Measurements from ENCODE around the gene ABHD17A.

Gene ABHD17A

DNA sequence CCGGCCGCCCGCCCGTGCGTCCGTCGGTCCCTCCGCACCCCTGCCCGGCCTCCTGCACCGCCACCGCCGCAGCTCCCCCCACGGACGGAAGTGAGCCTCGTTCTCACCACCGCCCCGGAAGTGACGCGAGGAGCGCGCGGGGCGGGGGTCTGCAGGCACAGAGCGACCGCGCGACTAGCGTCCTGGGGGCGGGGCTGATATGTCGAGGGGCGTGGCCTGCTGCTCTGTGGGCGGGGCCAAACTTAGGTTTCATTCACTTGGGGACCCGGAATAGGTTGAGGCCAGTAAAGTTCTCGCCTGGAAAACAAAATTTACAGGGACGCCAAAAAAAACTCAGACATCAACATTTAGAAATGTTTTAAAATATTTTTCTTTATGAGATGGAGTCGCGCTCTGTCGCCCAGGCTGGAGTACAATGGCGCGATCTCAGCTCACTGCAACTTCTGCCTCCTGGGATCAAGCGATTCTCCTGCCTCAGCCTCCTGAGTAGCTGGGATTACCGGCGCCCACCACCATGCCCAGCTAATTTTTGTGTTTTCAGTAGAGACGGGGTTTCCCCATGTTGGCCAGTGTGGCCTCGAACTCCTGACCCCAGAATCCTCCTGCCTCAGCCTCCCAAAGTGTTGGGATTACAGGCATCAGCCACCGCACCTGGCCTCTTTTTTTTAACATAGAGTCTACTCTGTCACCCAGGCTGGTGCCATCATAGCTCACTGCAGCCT is at the start of gene ABHD17A:
ABHD17A (minus strand) TSS at position 99 of the 722 bp plus-strand sequence. CDS start 3,930 bp downstream, outside the sequence.
- peak; percentile 95 to 96 for DNase-seq

DNA sequence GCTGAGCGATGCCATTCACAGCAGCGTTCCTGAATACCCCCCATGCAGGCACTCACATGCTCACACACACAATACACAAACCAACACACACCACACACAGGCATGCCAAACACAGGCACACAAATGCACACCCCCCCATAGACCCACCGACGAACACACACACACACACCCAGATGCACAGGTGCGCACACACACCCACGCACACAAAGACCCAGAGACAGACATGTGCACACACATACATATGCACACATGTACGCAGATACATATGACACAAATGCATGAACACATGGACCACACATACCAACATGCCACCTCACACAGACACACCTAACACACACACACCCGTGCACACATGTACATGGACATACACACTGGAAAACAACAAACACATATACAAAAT is 48.6 kb upstream of the ABHD17A start:
- no peak for DNase-seq

DNA sequence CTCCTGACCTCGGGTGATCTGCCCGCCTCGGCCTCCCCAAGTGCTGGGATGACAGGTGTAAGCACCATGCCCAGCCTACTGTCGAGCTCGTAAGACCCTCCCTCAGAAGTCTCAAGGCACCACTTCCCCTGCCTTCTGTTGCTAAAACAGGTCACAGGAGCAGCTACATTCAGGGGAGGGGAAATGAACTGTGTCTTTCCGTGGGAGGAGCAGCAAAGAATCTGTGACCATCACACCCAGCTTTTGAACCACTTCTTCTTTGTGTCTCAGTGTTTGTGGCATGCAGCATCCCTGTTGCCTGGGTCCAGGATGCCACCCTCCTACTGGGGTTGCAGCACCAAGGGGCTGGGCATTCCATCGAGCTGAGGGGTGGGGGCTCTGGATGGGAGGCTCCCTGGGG is 47.9 kb upstream of the ABHD17A start:
- peak in 1 of 2 donors; percentile 39 for DNase-seq

DNA sequence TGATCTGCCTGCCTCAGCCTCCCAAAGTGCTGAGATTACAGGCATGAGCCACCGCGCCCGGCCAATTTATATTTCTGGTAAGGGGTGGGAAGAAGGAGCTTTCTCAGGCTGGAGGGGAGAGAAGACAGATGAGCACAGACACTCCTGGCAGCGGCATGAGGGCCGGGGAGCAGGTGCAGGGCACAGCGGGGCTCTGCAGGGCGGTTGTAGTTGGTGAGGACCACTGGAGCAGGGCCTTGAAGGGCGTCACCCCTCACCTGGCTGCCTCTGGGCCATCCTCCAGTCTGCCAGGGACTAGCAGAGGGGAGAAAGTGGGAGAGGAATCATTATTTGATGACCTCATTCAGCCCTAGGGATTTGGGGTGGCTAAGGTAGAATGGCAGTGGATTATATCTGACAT is 47.1 kb upstream of the ABHD17A start:
- no peak for DNase-seq

DNA sequence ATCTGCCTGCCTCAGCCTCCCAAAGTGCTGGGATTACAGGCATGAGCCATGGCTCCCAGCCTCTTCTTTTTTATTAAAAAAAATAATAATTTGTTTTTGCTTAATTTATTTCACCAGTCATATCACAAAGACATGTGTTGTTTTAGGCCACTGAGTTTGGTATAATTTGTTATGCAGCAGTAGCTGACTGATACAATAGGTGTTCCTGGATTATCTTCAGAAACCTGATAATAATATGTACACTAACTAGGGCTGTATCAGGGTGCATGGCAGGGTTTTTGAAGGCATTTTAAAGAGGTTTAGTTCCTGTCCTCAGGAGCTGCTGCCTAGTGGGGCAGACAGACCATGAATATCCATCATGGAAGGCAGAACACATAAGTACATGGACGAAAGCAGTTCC is 46.1 kb upstream of the ABHD17A start:
- no peak for DNase-seq

DNA sequence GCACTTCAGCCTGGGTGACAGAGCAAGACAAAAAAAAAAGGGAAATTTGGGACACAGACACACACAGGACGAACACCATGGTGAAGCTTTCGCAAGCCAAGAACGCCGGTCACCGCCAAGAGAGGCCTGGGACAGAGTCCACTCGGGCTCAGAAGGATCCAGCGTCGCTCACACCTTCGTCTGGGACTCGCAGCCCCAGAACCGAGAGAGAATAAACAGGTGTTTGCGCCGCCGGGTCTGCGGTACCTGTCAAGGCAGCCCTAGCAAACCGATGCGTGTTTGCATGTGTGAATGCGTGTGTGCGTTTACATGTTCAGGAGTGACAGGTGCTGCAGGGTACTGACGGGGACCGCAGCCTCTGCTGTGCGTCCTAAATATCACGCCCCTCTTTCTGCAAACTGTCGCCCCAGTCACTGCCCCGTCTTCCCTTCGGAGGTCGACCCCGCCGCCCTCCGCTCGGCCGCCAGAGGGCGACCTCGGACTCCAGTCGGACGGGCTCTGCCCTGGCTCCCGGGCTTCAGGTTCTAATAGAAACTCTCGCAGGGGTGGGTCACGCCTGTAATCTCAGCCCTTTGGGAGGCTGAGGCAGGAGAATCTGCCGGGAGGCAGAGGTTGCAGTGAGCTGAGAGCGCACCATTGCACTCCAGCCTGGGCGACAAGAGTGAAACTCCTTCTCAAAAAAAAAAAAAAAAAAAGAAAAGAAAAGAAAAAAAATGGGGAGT is 43.9 kb upstream of the ABHD17A start:
- peak; percentile 82 to 87 for DNase-seq

DNA sequence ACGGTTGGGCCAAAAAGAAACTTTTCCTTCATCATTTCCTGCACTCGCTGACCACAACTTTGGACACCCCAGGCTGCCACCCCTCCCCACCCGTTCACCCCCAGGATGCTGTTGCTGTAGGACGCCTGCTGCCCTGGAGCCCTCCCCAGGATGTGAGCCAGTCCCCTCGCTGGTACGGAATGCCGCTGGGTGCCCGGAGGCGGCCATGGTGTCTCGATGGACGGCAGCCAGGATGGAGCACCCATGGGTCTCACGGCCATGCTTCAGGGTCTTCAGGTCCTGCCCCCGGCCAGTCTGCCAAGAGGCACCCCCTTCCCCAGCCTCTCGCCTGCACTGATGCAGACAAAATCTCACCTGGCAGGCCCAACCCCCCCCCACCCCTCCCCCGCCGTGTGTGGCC is 40.2 kb upstream of the ABHD17A start:
- no peak for DNase-seq

DNA sequence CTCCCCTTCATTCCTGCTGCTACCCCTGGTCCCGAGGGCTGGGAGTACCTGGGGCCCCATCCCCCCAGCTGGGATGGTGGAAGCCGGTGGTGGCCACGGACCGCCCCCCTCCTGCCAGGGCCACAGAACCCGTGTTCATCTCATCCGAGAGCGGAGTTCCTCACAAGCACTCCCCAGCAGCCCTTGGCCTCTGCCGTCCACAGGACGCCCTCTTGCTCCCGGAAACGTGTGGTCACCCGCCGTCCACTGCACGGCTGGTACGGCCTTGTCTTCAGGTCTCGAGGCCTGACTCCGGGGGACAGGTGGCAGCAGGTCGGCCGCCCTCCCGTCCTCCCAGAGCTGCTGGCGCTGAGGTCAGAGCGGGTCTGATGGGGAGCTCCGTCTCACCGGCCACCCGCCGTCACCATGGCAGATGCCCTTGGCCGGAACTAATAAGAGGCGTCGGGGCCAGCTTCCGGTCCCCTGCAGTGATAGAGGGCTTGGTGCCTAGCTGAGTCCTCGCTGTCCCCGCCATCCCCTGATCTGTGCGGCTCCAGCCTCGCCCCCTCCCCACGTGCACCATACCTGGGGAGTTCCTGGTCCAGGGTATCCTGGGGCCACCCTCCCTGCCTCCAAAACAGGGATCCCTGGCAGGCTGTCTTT is 39.1 kb upstream of the ABHD17A start:
- DNase-seq = no peak

DNA sequence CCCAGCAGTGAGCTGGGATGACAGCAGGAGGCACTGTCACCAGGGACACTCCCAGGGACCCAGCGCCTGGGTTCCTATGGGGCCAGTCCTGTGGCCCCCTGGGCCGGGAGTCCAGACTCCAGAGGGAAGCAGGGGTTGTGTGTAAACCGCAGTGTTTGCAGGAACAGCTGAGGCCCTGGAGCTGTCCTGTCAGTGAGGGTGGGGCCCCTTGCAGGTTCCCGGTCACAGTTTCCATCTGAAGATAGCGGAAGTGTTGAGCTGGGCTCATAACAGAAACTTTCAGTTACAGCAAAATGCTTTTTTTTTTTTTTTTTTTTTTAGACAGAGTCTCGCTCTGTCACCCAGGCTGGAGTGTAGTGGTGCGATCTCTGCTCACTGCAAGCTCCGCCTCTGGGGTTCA is 38.0 kb upstream of the ABHD17A start:
- peak; percentile 54 for DNase-seq

DNA sequence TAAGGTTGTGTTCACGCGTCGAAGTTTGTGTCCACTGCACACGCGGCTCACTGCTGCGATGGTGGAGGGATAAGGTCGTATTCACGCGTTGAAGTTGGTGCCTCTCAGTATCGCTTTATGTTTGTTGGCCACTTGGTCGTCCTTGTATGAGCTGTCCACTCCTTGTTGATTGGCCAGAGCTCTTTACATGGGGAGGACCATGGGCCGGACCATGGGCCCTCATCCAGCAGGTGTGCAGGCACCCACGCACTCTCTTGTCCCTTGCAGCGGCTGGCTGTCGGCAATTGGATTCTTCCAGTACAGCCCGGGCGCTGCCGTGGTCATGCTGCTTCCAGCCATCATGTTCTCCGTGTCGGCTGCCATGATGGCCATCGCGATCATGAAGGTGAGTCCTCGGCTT is 37.5 kb upstream of the ABHD17A start:
- DNase-seq = no peak

DNA sequence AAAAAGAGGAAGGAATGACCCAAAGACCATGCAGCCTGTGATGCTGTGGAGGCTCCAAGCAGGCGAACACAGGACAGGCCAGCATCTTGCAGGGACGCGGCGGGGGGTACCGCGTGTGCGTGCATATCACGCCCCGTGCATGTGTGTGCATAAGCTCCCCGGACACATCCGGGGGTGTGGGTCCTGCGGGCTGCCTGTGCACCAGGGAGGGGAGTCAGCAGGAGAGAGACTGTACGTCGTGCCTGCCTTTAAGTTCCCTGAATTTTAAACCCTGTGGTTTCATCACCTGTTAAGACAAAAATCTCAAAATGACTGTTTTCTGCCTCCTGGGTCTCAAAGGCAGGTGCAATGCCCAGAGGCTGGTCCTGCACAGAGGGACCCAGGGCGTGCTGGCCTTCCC is 36.5 kb upstream of the ABHD17A start:
- no peak for DNase-seq

DNA sequence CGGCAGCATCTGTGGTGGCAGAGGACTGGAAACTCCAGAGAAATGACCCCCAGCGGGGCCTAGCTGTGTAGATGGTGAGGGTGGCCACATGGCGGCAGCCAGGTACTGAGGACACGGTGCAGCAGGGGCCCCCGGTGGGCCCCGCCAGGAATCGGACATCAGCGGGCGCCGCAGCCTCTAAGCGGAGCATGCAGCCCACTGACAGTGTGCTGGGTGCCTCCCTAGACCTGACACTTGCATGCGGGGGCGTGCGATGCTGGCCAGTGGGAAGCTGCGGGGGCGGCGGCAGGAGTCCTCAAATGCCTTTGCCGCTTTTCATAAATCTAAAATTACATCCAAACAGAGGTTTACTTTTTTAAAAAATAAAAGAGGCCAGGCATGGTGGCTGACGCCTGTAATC is 36.0 kb upstream of the ABHD17A start:
- DNase-seq = no peak

DNA sequence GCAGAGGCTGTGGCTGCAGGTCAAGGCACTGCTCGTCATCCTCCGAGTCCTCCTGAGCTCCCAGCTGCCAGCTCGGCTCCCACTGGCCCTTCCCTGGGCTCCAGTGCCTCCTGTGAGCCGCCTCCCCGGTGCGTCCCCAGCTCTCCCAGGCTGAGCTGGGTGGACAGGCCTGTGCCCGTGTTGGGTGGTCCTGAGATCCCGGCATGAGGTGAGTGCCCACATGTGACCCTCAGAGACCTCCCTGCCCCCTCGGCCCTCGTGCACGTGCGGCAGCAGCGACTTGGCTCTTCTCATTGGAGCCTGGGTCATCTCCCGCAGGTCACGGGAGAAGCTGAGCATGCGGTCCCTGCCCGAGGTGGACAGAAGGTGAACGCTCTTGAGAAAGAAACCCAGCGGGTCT is 35.3 kb upstream of the ABHD17A start:
- DNase-seq = no peak

DNA sequence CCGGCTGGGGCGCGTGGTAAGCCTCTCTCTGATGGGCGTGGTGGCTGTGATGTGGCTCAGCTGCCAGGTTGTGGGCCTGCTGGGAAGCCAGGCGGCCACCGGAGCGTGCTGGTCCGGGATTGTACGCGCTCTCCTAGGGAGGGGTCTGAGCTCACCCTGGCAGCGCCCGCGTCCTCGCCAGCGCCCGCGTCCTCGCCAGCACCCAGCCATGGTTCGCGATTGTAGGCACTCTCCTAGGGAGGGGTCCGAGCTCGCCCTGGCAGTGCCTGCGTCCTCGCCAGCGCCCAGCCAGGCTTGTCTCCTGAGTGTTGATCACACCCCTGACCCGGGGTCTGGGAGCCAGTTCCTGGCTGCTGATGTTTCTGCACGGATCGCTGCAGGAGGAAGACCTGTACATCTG is 33.7 kb upstream of the ABHD17A start:
- DNase-seq = no peak

DNA sequence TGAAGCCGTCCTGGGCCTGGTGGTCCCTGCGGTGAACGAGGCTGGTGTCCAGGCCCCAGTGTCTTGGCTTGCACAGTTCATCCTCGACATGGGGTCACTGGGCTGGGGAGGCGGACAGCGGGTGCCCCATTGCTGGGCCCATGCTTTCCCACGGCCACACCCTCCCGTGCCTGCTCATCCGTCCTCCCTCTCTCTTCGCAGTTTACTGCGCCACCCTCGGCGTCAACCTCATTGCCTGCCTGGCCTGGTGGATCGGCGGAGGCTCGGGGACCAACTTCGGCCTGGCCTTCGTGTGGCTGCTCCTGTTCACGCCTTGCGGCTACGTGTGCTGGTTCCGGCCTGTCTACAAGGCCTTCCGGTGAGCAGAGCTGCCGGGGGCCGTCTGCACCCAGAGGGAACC is 32.6 kb upstream of the ABHD17A start:
- no peak for DNase-seq

DNA sequence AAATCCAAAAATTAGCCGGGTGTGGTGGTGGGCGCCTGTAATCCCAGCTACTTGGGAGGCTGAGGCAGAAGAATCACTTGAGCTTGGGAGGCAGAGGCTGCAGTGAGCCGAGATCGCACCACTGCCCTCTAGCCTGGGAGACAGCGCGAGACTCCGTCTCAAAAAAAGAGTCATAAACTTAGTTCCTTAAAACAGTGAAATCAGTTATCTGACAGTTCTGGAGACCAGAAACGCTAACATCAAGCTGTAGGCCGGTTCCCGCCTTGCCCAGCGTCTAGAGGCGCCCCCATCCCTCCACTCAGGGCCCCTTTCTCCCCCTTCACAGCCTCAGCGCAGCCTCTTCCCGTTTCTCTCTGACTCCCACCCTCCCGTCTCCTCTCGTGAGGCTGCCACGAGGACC is 31.9 kb upstream of the ABHD17A start:
- no peak for DNase-seq

DNA sequence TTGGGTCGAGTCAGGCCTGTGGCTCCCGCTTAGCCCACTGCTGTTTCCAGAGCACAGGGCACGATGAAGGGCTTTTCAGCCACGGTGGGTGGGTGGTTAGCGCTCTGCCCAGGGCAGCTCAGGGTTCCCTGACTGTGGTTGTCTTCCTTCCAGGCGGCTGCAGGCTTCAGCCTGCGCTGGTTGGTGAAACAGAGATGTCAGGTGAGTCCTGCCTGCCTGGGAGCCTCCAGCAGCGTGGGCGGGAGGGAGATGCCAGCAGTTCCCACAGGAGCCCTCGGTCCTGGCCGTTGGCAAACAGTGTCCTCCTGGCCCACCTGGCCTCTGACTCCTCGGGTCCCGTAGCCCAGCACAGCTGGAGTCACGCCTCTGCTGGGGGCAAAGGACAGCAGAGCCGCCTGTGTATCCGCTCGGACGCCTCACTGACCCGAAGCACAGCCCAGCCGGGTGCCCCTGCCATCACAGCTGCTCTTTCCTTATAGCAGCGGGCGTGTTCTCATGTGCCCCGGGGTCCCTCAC is 29.6 kb upstream of the ABHD17A start:
- no peak for DNase-seq

DNA sequence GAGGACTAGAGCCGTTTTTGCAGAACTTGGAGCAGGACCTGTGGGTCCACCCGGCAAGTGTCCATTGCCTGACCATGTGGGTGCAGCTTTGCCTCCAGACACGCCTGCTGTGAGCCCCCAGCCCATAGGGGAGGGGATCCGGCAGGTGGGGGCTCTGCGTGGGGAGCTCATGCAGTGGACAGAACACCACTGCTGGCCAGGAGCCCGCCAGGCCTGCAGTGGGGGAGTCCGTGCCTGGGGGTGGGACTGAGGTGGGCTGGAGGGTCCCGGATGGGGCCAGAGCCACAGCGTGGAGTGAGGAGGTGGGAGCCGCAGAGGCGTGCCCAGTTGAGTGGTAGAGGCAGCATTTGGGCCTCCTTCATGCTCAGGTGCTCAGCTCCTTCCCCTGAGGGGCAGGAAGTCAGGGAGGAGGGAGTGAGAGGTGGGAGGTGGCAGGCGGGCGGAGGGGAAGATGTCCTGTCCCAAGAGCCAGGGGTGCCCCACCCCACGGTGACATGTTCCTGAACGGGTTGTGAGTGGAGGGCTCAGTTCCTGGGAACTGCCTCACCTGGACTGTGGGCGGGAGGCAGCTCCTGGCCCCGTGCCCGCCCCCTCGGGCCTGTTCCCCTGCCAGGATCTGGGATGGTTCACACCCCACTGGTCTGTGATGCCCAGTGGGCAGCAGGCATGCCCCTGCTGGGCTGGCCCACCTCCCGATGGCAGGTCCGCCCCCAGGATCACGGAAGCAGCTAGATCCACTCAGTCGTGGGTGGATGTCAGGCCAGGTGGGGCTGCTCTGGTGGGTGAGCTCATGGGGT is 28.7 kb upstream of the ABHD17A start:
- DNase-seq = no peak

DNA sequence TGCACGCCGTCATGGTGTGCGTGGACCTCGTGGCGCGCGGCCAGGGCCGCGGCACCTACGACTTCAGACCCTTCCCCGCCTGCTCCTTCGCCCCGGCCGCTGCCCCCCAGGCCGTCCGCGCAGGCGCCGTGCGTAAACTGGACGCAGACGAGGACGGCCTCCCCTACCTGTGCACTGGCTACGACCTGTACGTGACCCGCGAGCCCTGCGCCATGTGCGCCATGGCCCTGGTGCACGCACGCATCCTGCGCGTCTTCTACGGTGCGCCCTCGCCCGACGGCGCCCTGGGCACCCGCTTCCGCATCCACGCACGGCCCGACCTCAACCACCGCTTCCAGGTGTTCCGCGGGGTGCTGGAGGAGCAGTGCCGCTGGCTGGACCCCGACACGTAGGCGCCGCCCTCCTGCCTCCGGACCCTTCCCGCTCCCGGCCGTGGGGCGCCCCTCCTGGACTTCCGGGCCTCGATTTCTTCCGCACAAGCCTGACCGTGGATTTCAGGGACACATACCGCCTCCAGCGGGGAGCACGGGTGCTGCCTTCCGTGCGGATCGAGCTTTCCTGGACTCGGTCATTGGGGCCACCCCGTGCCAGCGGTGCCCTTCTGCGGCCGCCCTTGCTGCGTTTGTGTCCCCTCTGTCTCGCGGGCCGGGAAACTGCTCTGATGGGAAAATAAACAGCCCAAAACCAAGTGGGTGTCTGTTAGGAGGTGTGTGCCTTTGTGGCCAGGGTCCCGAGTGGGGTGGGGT is 27.6 kb upstream of the ABHD17A start:
- DNase-seq = no peak

DNA sequence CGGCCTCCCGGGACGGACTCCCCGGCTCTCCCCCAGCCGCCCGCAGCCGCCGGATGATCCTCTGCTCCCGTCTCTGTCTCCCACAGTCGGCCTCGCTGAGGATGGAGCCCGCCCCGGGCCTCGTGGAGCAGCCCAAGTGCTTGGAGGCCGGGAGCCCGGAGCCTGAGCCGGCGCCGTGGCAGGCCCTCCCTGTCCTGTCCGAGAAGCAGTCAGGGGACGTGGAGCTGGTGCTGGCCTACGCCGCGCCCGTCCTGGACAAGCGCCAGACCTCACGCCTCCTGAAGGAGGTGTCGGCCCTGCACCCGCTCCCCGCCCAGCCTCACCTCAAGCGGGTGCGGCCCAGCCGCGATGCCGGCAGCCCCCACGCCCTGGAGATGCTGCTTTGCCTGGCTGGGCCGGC is 26.7 kb upstream of the ABHD17A start:
- no peak for DNase-seq

DNA sequence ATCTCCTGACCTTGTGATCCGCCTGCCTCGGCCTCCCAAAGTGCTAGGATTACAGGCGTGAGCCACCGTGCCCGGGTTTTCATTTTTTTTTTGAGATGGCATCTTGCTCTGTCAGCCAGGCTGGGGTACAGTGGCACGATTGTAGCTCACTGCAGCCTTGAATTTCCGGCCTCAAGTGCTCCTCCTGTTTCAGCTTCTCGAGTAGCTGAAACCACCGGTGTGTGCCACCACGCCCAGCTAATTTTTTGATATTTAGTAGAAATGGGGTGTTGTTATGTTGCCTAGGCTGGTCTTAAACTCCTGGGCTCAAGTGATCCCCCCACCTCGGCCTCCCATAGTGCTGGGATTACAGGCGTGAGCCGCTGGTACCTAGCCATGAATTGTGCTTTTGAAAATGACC is 25.8 kb upstream of the ABHD17A start:
- DNase-seq = no peak

DNA sequence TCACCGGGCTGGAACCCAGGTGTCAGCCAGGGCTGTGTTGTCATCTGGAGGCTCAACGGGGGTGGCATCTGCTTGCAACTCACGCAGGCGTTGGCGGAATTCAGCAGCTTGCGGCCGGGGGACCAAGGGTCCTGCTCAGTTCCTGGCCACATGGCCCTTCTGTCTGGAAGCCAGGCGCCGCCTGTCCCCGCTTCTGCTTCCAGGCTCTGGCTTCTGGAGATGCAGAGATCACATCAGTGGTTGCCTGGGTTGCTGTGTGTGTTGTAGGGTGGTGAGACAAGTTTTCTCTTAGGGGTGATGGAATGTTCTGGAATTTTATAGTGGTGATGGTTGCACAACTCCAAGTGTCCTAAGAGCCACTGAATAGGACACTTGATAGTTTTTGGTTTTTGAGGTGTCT is 24.9 kb upstream of the ABHD17A start:
- DNase-seq = no peak

DNA sequence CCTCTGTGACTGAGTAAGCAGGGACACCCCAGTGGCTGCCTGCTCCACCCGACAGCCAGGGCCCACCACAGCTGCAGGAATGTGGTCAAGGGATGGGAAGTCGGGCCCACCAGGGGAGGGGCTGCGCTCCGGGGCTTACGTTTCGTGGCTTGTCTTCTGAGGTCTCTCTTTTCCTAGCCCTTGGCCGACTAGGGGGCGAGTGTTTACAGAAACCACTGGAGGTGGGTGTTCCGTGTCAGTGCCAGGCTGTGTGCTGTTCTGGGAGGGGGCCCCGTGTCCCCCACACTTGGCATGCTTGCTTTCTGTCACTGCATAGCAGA is 24.4 kb upstream of the ABHD17A start:
- DNase-seq = no peak

Data from CD4-positive, alpha-beta T cell treated with Interferon alpha-2 for 1 hour (primary cell).